Progenitor cell of endocrine pancreas (in vitro differentiated cells): Measurements from ENCODE around the gene CYP39A1. TPM values are rescaled to one million over a fixed set of nuclear protein-coding genes. Genes with fewer than 3 reads are reported as not detected.

Experiments used
- DNase-seq: peaks from one replicate; pipeline ENCODE4 v3.0.0; 2021; ENCODE audit warnings: low spot score; ENCODE audit not compliant: unreplicated experiment
- H3K27ac Mint-ChIP-seq: 2 replicates; pipeline ENCODE4 v1.8.0; 2021; ENCODE audit warnings: mild to moderate bottlenecking, moderate library complexity, mixed read lengths
- H3K27me3 Mint-ChIP-seq: 2 replicates; pipeline ENCODE4 v1.8.0; 2021; ENCODE audit warnings: mixed read lengths
- H3K36me3 Mint-ChIP-seq: 2 replicates; pipeline ENCODE4 v1.8.0; 2022; ENCODE audit warnings: mixed read lengths; ENCODE audit not compliant: insufficient read depth
- H3K4me1 Mint-ChIP-seq: 2 replicates; pipeline ENCODE4 v1.8.0; 2021; ENCODE audit warnings: low read depth, mixed read lengths
- H3K4me3 Mint-ChIP-seq: 2 replicates; pipeline ENCODE4 v1.8.0; 2021; ENCODE audit warnings: low read depth, mild to moderate bottlenecking, moderate library complexity, mixed read lengths
- H3K9me3 Mint-ChIP-seq: 2 replicates; pipeline ENCODE4 v1.8.0; 2021; ENCODE audit warnings: low read depth, mixed read lengths
- total RNA-seq: library from RNA; stranded (reverse); gene quantifications from 2 replicates; pipeline ENCODE4 v1.2.1, GENCODE V29; 2021
- TF ChIP-seq, protein P1 (sequence below): fragments of 200-600 bp; sonication (generic); IDR thresholded peaks from one replicate; pipeline ENCODE4 v1.5.0; 2021; ENCODE audit warnings: antibody characterized with exemption, mild to moderate bottlenecking; ENCODE audit not compliant: unreplicated experiment

The CYP39A1 gene
- total RNA-seq, 1 donor from 2014 or later: 10.3 TPM

GRCh38 chr6:46526607-46527006, 126.0 kb downstream of the CYP39A1 start:
- no peaks in the 10 kb centered on the region for H3K36me3 Mint-ChIP-seq
- no peak overlapping the region for H3K27ac Mint-ChIP-seq
- TF ChIP-seq, protein P1, sequence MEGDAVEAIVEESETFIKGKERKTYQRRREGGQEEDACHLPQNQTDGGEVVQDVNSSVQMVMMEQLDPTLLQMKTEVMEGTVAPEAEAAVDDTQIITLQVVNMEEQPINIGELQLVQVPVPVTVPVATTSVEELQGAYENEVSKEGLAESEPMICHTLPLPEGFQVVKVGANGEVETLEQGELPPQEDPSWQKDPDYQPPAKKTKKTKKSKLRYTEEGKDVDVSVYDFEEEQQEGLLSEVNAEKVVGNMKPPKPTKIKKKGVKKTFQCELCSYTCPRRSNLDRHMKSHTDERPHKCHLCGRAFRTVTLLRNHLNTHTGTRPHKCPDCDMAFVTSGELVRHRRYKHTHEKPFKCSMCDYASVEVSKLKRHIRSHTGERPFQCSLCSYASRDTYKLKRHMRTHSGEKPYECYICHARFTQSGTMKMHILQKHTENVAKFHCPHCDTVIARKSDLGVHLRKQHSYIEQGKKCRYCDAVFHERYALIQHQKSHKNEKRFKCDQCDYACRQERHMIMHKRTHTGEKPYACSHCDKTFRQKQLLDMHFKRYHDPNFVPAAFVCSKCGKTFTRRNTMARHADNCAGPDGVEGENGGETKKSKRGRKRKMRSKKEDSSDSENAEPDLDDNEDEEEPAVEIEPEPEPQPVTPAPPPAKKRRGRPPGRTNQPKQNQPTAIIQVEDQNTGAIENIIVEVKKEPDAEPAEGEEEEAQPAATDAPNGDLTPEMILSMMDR: no peak
- H3K4me1 Mint-ChIP-seq: no peaks in the 10 kb centered on the region
- H3K9me3 Mint-ChIP-seq: no peaks in the 10 kb centered on the region
- no peak for DNase-seq
- H3K27me3 Mint-ChIP-seq: no peaks in the 10 kb centered on the region
- no peak overlapping the region for H3K4me3 Mint-ChIP-seq

DNA sequence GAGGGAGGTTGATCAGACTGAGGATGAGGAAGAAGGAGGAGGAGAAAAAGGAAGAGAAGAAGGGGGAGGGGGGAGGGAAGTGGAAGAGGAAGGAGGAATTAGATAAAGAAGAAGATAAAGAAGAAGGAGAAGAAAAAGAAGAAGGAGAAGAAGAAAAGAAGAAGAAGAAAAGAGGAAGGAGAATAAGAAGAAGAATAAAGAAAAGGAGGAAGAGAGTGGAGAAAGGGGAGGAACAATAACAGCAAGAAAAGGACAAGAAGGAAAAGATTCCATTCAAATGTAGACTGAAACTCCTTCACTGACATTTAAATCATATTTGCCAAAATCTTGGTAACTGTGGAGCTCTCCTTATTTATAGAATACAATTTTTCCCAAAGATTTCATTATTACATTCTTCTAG, 127.0 kb downstream of the CYP39A1 start:
- Mint-ChIP-seq H3K36me3 (no peaks in the 10 kb centered on the region), H3K4me3 (no peak overlapping the region), H3K27ac (no peak overlapping the region), H3K27me3 (no peaks in the 10 kb centered on the region), H3K4me1 (no peaks in the 10 kb centered on the region), H3K9me3 (no peaks in the 10 kb centered on the region)
- TF ChIP-seq, protein P1: no peak
- DNase-seq: no peak

DNA sequence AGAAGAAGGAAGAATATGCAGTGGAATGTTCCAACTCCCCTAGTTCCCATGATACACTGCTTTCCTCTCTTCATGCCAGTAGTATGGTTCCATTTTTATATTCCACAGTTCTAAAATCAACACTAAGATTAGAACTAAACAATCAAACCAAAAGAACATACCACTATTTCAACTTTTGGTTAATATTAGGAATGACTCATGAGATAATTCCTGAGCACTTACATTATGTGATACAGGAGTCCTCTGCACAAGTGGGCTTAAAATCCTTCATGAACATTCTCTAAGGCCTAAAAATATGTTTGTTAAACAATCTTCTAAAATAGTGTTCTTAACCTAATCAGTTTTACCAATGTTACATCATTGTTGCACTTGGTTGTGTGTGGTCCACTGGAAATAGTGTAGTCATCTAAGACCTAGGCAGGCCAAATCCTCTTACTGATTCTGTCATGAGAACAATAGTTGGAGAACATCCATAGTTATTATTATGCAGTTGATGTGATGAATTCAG, 131.1 kb downstream of the CYP39A1 start:
- no peak overlapping the region for H3K4me3 Mint-ChIP-seq
- no peak overlapping the region for H3K27ac Mint-ChIP-seq
- no peaks in the 10 kb centered on the region for H3K4me1 Mint-ChIP-seq
- H3K27me3 Mint-ChIP-seq: no peaks in the 10 kb centered on the region
- no peaks in the 10 kb centered on the region for H3K36me3 Mint-ChIP-seq
- no peaks in the 10 kb centered on the region for H3K9me3 Mint-ChIP-seq
- TF ChIP-seq, protein P1: no peak
- no peak for DNase-seq

DNA sequence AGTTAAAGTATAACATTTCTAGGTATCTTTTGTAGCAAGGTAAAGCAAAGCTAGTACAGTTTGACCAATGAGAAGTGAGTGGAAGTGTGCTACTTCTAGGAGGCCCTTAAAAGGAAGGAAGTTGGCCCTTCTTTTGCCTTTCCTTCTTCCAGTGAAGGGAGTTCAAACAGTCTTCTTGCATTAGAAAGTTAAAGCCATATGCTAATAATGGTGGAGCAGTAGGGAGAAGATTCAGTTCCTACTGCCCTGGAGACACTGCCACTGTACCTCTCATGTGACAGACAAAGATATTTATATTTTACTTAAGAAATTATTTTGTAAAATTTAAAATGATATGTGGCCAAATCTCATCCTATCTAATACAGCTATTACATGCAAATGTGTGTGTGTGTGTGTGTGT, 135.4 kb downstream of the CYP39A1 start:
- Mint-ChIP-seq H3K4me1 (no peaks in the 10 kb centered on the region), H3K9me3 (no peaks in the 10 kb centered on the region), H3K27ac (no peak overlapping the region), H3K27me3 (no peaks in the 10 kb centered on the region), H3K4me3 (no peak overlapping the region), H3K36me3 (no peaks in the 10 kb centered on the region)
- DNase-seq: no peak
- TF ChIP-seq, protein P1: no peak

DNA sequence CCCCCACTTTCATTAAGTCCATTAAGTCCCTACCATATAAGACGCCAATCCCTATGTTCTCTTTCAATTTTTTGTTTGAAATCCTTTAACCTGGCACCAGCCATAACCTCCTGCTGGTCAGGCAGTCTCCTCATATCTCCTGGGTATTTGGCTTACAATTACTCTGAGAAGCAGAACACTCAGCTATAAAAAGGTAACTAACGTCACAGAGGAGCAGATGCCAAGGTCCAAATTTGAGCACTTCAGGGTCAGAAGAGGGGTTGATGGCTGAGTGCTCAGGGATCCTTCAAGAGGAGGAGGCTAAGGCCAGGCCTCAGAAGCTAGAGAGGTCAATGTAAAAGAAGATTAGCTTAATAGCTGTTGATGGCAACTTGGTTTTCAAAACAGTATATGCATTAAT, 139.1 kb downstream of the CYP39A1 start:
- TF ChIP-seq, protein P1: no peak
- Mint-ChIP-seq H3K4me1 (no peaks in the 10 kb centered on the region), H3K27ac (no peak overlapping the region), H3K27me3 (no peaks in the 10 kb centered on the region), H3K36me3 (no peaks in the 10 kb centered on the region), H3K9me3 (no peaks in the 10 kb centered on the region), H3K4me3 (no peak overlapping the region)
- no peak for DNase-seq
